ENCODE measurements around the gene BRSK1.

- TF ChIP-seq GATA2 (IDR thresholded peaks at IDR 0.05; ENCODE audit: low read depth, low read length) (no peak), GATA3 (IDR thresholded peaks at IDR 0.05; ENCODE audit: low read depth, low read length) (no peak)
These were observed 62.3 kb downstream of the BRSK1 start for GRCh38 chr19:55345818-55346724.
